Testis (tissue), 2 donors: ENCODE data around the gene TTC39B.

ENCODE experiments used
- POLR2A ChIP-seq: fragments of 450-650 bp; IDR thresholded peaks from one replicate; pipeline ENCODE4 v1.6.1; 2017; ENCODE audit warnings: antibody characterized with exemption, mild to moderate bottlenecking, moderate library complexity
- TF ChIP-seq, protein P1 (sequence below), 3 experiments: fragments of 450-650 bp in 2 of 3; fragments of 200-600 bp in 1 of 3; sonication (generic) in 1 of 3; IDR thresholded peaks; one replicate each; pipeline ENCODE4 v1.5.1; 2016 to 2019; ENCODE audit warnings: antibody characterized with exemption in 3 of 3, mild to moderate bottlenecking in 2 of 3, moderate library complexity in 1 of 3

DNA sequence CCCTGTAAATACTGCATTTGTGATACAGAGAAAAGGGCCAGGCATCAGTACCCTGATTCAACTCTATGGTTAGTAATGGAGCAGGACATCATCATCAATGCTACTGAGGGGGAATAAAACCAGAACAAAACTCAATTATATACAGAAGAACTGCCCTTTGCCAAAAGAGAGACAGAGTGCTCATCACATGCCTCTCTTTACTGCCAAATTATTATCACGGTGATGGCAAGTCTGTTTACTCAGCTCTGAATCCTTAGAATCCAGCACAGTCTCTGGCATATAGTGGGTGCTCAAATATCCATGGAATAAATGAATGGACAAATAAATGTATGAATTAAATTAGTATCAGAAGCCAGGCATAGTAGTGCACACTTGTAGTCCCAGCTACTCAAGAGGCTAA, 130.2 kb downstream of the TTC39B start:
- TF ChIP-seq, protein P1, sequence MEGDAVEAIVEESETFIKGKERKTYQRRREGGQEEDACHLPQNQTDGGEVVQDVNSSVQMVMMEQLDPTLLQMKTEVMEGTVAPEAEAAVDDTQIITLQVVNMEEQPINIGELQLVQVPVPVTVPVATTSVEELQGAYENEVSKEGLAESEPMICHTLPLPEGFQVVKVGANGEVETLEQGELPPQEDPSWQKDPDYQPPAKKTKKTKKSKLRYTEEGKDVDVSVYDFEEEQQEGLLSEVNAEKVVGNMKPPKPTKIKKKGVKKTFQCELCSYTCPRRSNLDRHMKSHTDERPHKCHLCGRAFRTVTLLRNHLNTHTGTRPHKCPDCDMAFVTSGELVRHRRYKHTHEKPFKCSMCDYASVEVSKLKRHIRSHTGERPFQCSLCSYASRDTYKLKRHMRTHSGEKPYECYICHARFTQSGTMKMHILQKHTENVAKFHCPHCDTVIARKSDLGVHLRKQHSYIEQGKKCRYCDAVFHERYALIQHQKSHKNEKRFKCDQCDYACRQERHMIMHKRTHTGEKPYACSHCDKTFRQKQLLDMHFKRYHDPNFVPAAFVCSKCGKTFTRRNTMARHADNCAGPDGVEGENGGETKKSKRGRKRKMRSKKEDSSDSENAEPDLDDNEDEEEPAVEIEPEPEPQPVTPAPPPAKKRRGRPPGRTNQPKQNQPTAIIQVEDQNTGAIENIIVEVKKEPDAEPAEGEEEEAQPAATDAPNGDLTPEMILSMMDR (IDR thresholded peaks at IDR 0.05): no peak
- no peak for TF ChIP-seq POLR2A
